K562 (cell line): ENCODE results near the gene GATA6. TPM values are rescaled to one million over a fixed set of nuclear protein-coding genes. Genes with fewer than 3 reads are reported as not detected.

Experiments used
- ATAC-seq: fragments of 200-7000 bp; cut with Tn5 transposase; 3 replicates; pipeline ENCODE4 v1.9.1; 2020; ENCODE audit warnings: moderate library complexity
- BruUV-seq: library from RNA; stranded (reverse); fragments of 400-500 nt; replicated peaks from 2 replicates; lab custom pipeline; 2021; lab: Mats Ljungman, UMichigan
- CTCF ChIA-PET: fragments of 300-600 bp; formaldehyde crosslinking; extraction: SDS; loops from one replicate; lab custom pipeline; 2021; ENCODE audit warnings: low intra/inter-chr PET ratio; lab: Yijun Ruan, JAX
- POLR2A ChIA-PET: fragments of 300-600, 350-650 bp; sonication (Branson Sonifier 250); formaldehyde crosslinking; extraction: SDS; loops from one replicate; lab custom pipeline; 2021; ENCODE audit warnings: antibody characterized with exemption, inconsistent platforms; lab: Yijun Ruan, JAX
- DNase-seq, 4 experiments: peaks; one replicate each; pipeline versions ENCODE4 v3.0.0 to v3.0.0-alpha.2; 2011 to 2018; ENCODE audit warnings: low spot score in 3 of 4, mixed read lengths in 3 of 4; ENCODE audit errors: extremely low read depth in 1 of 4
- FAIRE-seq: peaks from 2 replicates; lab custom pipeline; 2011; peaks lifted over from hg19 to GRCh38; lab: Jason Lieb, UNC
- H2AFZ ChIP-seq: 2 replicates; pipeline ENCODE4 v1.6.0; 2011; ENCODE audit warnings: low read depth, low read length, control low read depth, inconsistent platforms
- H3K27ac ChIP-seq: fragments of 200-600 bp; 3 replicates; pipeline ENCODE4 v1.8.0; 2011; ENCODE audit warnings: low read depth, mild to moderate bottlenecking, control low read depth, inconsistent platforms, low read length, moderate library complexity, mixed read lengths; ENCODE audit errors: extremely low read depth
- H3K27me3 ChIP-seq, 2 experiments: fragments of 300-600 bp in 1 of 2; 2 replicates in 1 of 2; 3 replicates in 1 of 2; pipeline versions ENCODE4 v1.6.0 to v1.8.0; 2011; ENCODE audit warnings: inconsistent platforms in 2 of 2, low read length in 2 of 2, mild to moderate bottlenecking in 1 of 2, mixed read lengths in 1 of 2, moderate library complexity in 1 of 2; ENCODE audit not compliant: control insufficient read depth in 2 of 2, insufficient read depth in 2 of 2
- H3K36me3 ChIP-seq: fragments of 300-600 bp; 3 replicates; pipeline ENCODE4 v1.8.0; 2011; ENCODE audit warnings: mild to moderate bottlenecking, low read length, inconsistent platforms; ENCODE audit not compliant: control insufficient read depth, insufficient read depth
- H3K4me1 ChIP-seq, 2 experiments: fragments of 200-600 bp in 1 of 2; replicated peaks in 1 of 2; 2 replicates in 1 of 2; 3 replicates in 1 of 2; pipeline versions ENCODE4 v1.5.1 to v1.8.0; 2011; ENCODE audit warnings: inconsistent platforms in 2 of 2, low read length in 2 of 2, mild to moderate bottlenecking in 1 of 2, mixed read lengths in 1 of 2, moderate library complexity in 1 of 2; ENCODE audit not compliant: control insufficient read depth in 2 of 2, insufficient read depth in 2 of 2
- H3K4me2 ChIP-seq: 2 replicates; pipeline ENCODE4 v1.6.1; 2011; ENCODE audit warnings: low read length, control low read depth, inconsistent platforms, mixed read lengths; ENCODE audit not compliant: insufficient read depth
- H3K4me3 ChIP-seq: fragments of 200-600 bp; sonication (generic), shearing (Covaris generic); 2 replicates; pipeline ENCODE4 v1.5.1; 2016; ENCODE audit warnings: control low read depth, inconsistent platforms
- H3K79me2 ChIP-seq: fragments of 200-600 bp; 3 replicates; pipeline ENCODE4 v1.8.0; 2011; ENCODE audit warnings: low read length, inconsistent platforms; ENCODE audit not compliant: control insufficient read depth, insufficient read depth
- H3K9ac ChIP-seq, 2 experiments: 2 replicates each; pipeline versions ENCODE4 v1.6.0 to v1.6.1; 2011; ENCODE audit warnings: low read depth in 2 of 2, low read length in 2 of 2, control low read depth in 1 of 2, inconsistent platforms in 1 of 2, mild to moderate bottlenecking in 1 of 2, mixed read lengths in 1 of 2; ENCODE audit not compliant: insufficient read depth in 1 of 2
- H3K9me1 ChIP-seq: one replicate; pipeline ENCODE4 v1.6.0; 2011; ENCODE audit warnings: inconsistent platforms, mild to moderate bottlenecking, low read length, moderate library complexity; ENCODE audit not compliant: control insufficient read depth, insufficient read depth
- H3K9me3 ChIP-seq: replicated peaks from 2 replicates; pipeline ENCODE4 v1.5.1; 2011; ENCODE audit warnings: low read depth, low read length, inconsistent platforms; ENCODE audit not compliant: control insufficient read depth, insufficient read depth
- H4K20me1 ChIP-seq: replicated peaks from 2 replicates; pipeline ENCODE4 v1.6.1; 2011; ENCODE audit warnings: low read length, inconsistent platforms, mixed read lengths; ENCODE audit not compliant: control insufficient read depth, insufficient read depth
- DLX4 ChIP-seq: fragments of 250-450 bp; sonication (Bioruptor Pico); IDR thresholded peaks from 2 replicates; pipeline ENCODE4 v1.6.1; 2021; ENCODE audit warnings: mild to moderate bottlenecking
- EP300 ChIP-seq: IDR thresholded peaks from 2 replicates; pipeline ENCODE4 v1.6.1; 2012; ENCODE audit warnings: low read length, improper control_type of control experiment
- POLR2G ChIP-seq: fragments of 200-400 bp; formaldehyde crosslinking; IDR thresholded peaks from 2 replicates; pipeline ENCODE4 v1.6.1; 2017; ENCODE audit warnings: low read depth, mild to moderate bottlenecking, antibody characterized with exemption, low read length, moderate library complexity
- RREB1 ChIP-seq: fragments of 250-450 bp; sonication (Bioruptor Pico); IDR thresholded peaks from 2 replicates; pipeline ENCODE4 v1.4.0; 2020
- SP2 ChIP-seq: IDR thresholded peaks from 2 replicates; pipeline ENCODE4 v1.6.1; 2011; ENCODE audit warnings: mild to moderate bottlenecking, low read depth, low read length, moderate library complexity; ENCODE audit not compliant: poor library complexity, severe bottlenecking; ENCODE audit errors: extremely low read depth
- TCF7L2 ChIP-seq: fragments of 150-350 bp; IDR thresholded peaks from 2 replicates; pipeline ENCODE4 v1.6.1; 2016; ENCODE audit warnings: low read depth, mild to moderate bottlenecking, low read length, moderate library complexity
- WGBS: fragments of 100-300 bp; shearing (Covaris generic); methylation state at CpG from one replicate; pipeline ENCODE4 v1.1.6; 2016; ENCODE audit warnings: low coverage, mixed read lengths; ENCODE audit not compliant: insufficient coverage; ENCODE audit errors: missing lambda C conversion rate; 5-methylcytosine and 5-hydroxymethylcytosine counted together
- in situ Hi-C: fragments of 300-500 bp; cut with MboI; formaldehyde crosslinking; loops from 4 replicates; pipeline ENCODE4 v1.15.0; 2018; ENCODE audit warnings: inconsistent platforms, mixed read lengths
- intact Hi-C: fragments of 100-400 bp; cut with micrococcal nuclease; formaldehyde crosslinking; loops from 2 replicates; pipeline ENCODE4 v1.14.2; 2022
- polyA plus RNA-seq, 8 experiments: library from polyadenylated mRNA; depleted of rRNA in 4 of 8; stranded (reverse) in 5 of 8; unstranded in 3 of 8; fragments of >200 nt; fragmentation: Nextera tagmentation in 2 of 8; fragmentation: Illumina TruSeq in 1 of 8; extraction: Ambion mirVana in 2 of 8; extraction: Trizol in 1 of 8; gene quantifications; 2 replicates each; pipeline versions ENCODE4 v1.2.1 to v1.2.3, GENCODE V29; 2011 to 2014; ENCODE audit warnings: inconsistent platforms in 1 of 8, missing spikeins in 1 of 8
- total RNA-seq, 7 experiments: library from RNA; depleted of rRNA in 6 of 7; stranded (reverse); fragments of >200 nt in 6 of 7; fragmentation: Illumina TruSeq in 2 of 7; extraction: Trizol in 2 of 7; gene quantifications; 2 replicates each; pipeline versions ENCODE4 v1.2.1 to v1.2.3, GENCODE V29; 2011 to 2021; ENCODE audit warnings: low replicate concordance in 1 of 7

Gene GATA6
- total and polyA plus RNA-seq, 9 of the 15 experiments (the other 6 are each of a cell fraction or from before 2014, with no cell fraction given), result 0.01 to 0.24 (median 0.16) TPM; not detected in 5

DNA sequence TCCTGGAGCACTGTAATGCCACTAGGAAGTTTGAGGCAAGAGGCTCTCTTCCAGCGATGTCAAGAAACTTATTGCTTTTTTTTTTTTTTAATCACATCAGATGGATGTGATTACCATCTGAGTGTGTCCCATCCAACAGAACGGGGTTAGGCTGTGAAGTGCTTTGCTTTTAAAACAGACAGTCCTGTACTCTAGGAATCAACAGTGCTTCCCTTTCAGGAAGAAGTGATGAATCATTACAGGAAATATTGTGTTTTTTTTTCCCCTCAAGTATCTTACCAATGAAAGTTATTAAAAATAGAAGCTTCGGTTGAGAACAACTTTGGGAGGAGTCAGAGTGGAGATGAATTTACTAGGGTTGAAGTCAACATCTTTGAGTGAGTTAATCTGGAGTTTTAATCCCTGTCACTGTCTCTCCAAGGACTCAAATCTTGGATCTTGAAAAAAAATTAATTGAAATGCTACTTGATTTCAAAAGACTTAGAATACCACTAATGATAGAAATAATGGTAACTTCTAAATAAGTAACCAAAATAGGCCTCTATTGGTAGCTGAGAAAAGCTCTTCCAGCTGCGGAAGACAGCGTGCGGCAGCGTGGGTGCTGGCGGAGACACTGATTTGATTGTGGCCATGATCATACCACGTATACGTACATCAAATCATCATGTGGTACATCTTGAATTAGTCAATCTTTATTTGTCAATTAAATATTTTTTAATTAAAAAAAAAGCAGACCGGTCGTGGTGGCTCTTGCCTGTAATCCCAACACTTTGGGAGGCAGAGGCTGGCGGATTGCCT is 45.5 kb downstream of the GATA6 start:
- no peak overlapping the region for H3K9ac ChIP-seq
- no peak overlapping the region for H3K4me3 ChIP-seq
- intact Hi-C loops, result loop anchor here (10.0 kb wide), 1 partner anchor 60 kb away; no protein-coding TSS in a partner anchor
- H3K9me1 ChIP-seq, result no peaks in the 10 kb centered on the region
- no peaks in the 10 kb centered on the region for H4K20me1 ChIP-seq
- ATAC-seq (no peak), FAIRE-seq (no peak), DNase-seq (no peak)
- H2AFZ ChIP-seq, result no peak overlapping the region
- no peak overlapping the region for H3K4me2 ChIP-seq
- no TSS peak for BruUV-seq
- WGBS, result 31% methylated on average over 13 of the region's 13 CpGs
- ChIA-PET CTCF (no interaction called here), POLR2A (no interaction called here)
- H3K9me3 ChIP-seq, result no peaks in the 10 kb centered on the region
- in situ Hi-C loops, result no loop called here
- H3K4me1 ChIP-seq, result no peaks in the 10 kb centered on the region
- no peaks in the 10 kb centered on the region for H3K79me2 ChIP-seq
- TF ChIP-seq DLX4 (CRISPR knock-in tag) (no peak), EP300 (no peak), TCF7L2 (no peak), SP2 (no peak), POLR2G (no peak), RREB1 (CRISPR knock-in tag) (no peak)
- H3K36me3 ChIP-seq, result no peaks in the 10 kb centered on the region
- H3K27ac ChIP-seq, result no peak overlapping the region
- peaks cover 16 to 28% of the 10 kb centered on the region in 2 experiments; a peak in 4 of 5 replicates for H3K27me3 ChIP-seq
